ENCODE data around the gene ZCCHC17. TPM values are rescaled to one million over a fixed set of nuclear protein-coding genes. Genes with fewer than 3 reads are reported as not detected.

The ZCCHC17 gene
- total and polyA plus RNA-seq, 2 donors (not counting 3 experiments of a cell fraction or from before 2014, with no cell fraction given): 32.0 to 41.4 TPM

- TF ChIP-seq JUN (IDR thresholded peaks at IDR 0.05; ENCODE audit: borderline replicate concordance, insufficient read depth, insufficient read length, low read depth): no peak
- TF ChIP-seq POLR2AphosphoS5 (IDR thresholded peaks at IDR 0.05; ENCODE audit: insufficient read depth, low read depth, low read length): no peak
- no peak for TF ChIP-seq MYC (IDR thresholded peaks at IDR 0.05; ENCODE audit: low read depth, low read length)
- no peak for TF ChIP-seq MAX (IDR thresholded peaks at IDR 0.05; ENCODE audit: insufficient read depth, insufficient read length)
- no peak for TF ChIP-seq EZH2 (IDR thresholded peaks at IDR 0.05; ENCODE audit: borderline replicate concordance, low read depth, low read length, severe bottlenecking)
- TF ChIP-seq GATA2 (IDR thresholded peaks at IDR 0.05; ENCODE audit: insufficient read depth, insufficient read length, low read depth, low read length): no peak
- no peak for TF ChIP-seq POLR2A (IDR thresholded peaks at IDR 0.05; ENCODE audit: low read depth, low read length)
- no peak overlapping the region for H3K4me3 ChIP-seq (replicated peaks in 1 of 3; ENCODE audit: insufficient read depth in 1 of 3, low read depth in 1 of 3, low read length in 3 of 3)
- POLR2A ChIA-PET: no interaction called here
- DNase-seq (ENCODE audit: low read depth, low spot score) (no peak), FAIRE-seq (no peak)
- intact Hi-C loops (cut with micrococcal nuclease) (loop anchor here (10.0 kb wide), 3 partner anchors 215 to 385 kb away; partner anchors contain the start of gene HCRTR1), dilution Hi-C loops (cut with MboI; ENCODE audit: extremely low pct_ligation_motif_present, low sequenced_read_pairs) (no loop called here)
- H3K9ac ChIP-seq (replicated peaks; ENCODE audit: extremely low read depth, insufficient read depth, low read length): no peak overlapping the region
- no peak overlapping the region for H3K27ac ChIP-seq (ENCODE audit: insufficient read depth, low read depth, low read length)
- no peak overlapping the region for H2AFZ ChIP-seq (ENCODE audit: low read depth, low read length)
- H3K79me2 ChIP-seq (ENCODE audit: control insufficient read depth, insufficient read depth, low read length): no peaks in the 10 kb centered on the region
- H3K9me1 ChIP-seq (replicated peaks; ENCODE audit: control insufficient read depth, extremely low read depth, insufficient read depth, low read length): no peaks in the 10 kb centered on the region
- no TSS peak for BruUV-seq (replicated peaks)
- no peak overlapping the region for H3K4me2 ChIP-seq (ENCODE audit: insufficient read depth, low read length)
- no peaks in the 10 kb centered on the region for H4K20me1 ChIP-seq (replicated peaks; ENCODE audit: control insufficient read depth, extremely low read depth, insufficient read depth, low read length)
- no peaks in the 10 kb centered on the region for H3K27me3 ChIP-seq (ENCODE audit: control insufficient read depth in 2 of 2, insufficient read depth in 2 of 2, low read length in 2 of 2)
- H3K4me1 ChIP-seq (ENCODE audit: control insufficient read depth, extremely low read depth, insufficient read depth, low read length): no peaks in the 10 kb centered on the region
- H3K9me3 ChIP-seq (replicated peaks; ENCODE audit: control insufficient read depth, insufficient read depth, low read length): no peaks in the 10 kb centered on the region
- CTCF ChIA-PET: interaction anchor here (5.1 to 13.9 kb wide), 2 partner anchors 20 to 149 kb away, joined by 36 to 236 read pairs; partner anchors contain the start of gene SERINC2
- H3K36me3 ChIP-seq (ENCODE audit: control insufficient read depth in 2 of 2, extremely low read depth in 1 of 2, insufficient read depth in 2 of 2, low read length in 2 of 2): no peaks in the 10 kb centered on the region
These were observed 103.1 kb downstream of the ZCCHC17 start for GRCh38 chr1:31399976-31400375.

- Histone ChIP-seq H3K36me3 (ENCODE audit: control insufficient read depth in 2 of 2, extremely low read depth in 1 of 2, insufficient read depth in 2 of 2, low read length in 2 of 2) (no peaks in the 10 kb centered on the region), H3K79me2 (ENCODE audit: control insufficient read depth, insufficient read depth, low read length) (no peaks in the 10 kb centered on the region), H3K4me1 (ENCODE audit: control insufficient read depth, extremely low read depth, insufficient read depth, low read length) (no peaks in the 10 kb centered on the region), H3K27ac (ENCODE audit: insufficient read depth, low read depth, low read length) (no peak overlapping the region), H3K9ac (replicated peaks; ENCODE audit: extremely low read depth, insufficient read depth, low read length) (no peak overlapping the region), H3K4me2 (ENCODE audit: insufficient read depth, low read length) (no peak overlapping the region), H3K27me3 (ENCODE audit: control insufficient read depth in 2 of 2, insufficient read depth in 2 of 2, low read length in 2 of 2) (no peaks in the 10 kb centered on the region), H3K9me3 (replicated peaks; ENCODE audit: control insufficient read depth, insufficient read depth, low read length) (no peaks in the 10 kb centered on the region), H3K9me1 (replicated peaks; ENCODE audit: control insufficient read depth, extremely low read depth, insufficient read depth, low read length) (no peaks in the 10 kb centered on the region), H4K20me1 (replicated peaks; ENCODE audit: control insufficient read depth, extremely low read depth, insufficient read depth, low read length) (no peaks in the 10 kb centered on the region), H3K4me3 (replicated peaks in 1 of 3; ENCODE audit: insufficient read depth in 1 of 3, low read depth in 1 of 3, low read length in 3 of 3) (no peak overlapping the region), H2AFZ (ENCODE audit: low read depth, low read length) (no peak overlapping the region)
- intact Hi-C loops (cut with micrococcal nuclease) (no loop called here), dilution Hi-C loops (cut with MboI; ENCODE audit: extremely low pct_ligation_motif_present, low sequenced_read_pairs) (no loop called here)
- FAIRE-seq (no peak), DNase-seq (ENCODE audit: low read depth, low spot score) (no peak)
- BruUV-seq (replicated peaks): no TSS peak
- ChIA-PET CTCF (interaction anchor here (5.1 to 13.9 kb wide), 2 partner anchors 19 to 148 kb away, joined by 36 to 236 read pairs; partner anchors contain the start of gene SERINC2), POLR2A (no interaction called here)
- TF ChIP-seq EZH2 (IDR thresholded peaks at IDR 0.05; ENCODE audit: borderline replicate concordance, low read depth, low read length, severe bottlenecking): no peak
- no peak for TF ChIP-seq MAX (IDR thresholded peaks at IDR 0.05; ENCODE audit: insufficient read depth, insufficient read length)
- no peak for TF ChIP-seq GATA2 (IDR thresholded peaks at IDR 0.05; ENCODE audit: insufficient read depth, insufficient read length, low read depth, low read length)
- TF ChIP-seq FOS (IDR thresholded peaks at IDR 0.05; ENCODE audit: borderline replicate concordance, insufficient read depth, low read length): no peak
- no peak for TF ChIP-seq MYC (IDR thresholded peaks at IDR 0.05; ENCODE audit: low read depth, low read length)
- TF ChIP-seq POLR2AphosphoS5 (IDR thresholded peaks at IDR 0.05; ENCODE audit: insufficient read depth, low read depth, low read length): no peak
- TF ChIP-seq JUN (IDR thresholded peaks at IDR 0.05; ENCODE audit: borderline replicate concordance, insufficient read depth, insufficient read length, low read depth): no peak
- TF ChIP-seq CTCF (IDR thresholded peaks at IDR 0.05; ENCODE audit: extremely low read depth in 1 of 2, insufficient read depth in 1 of 2, low read depth in 1 of 2, low read length in 2 of 2): no peak
- TF ChIP-seq POLR2A (IDR thresholded peaks at IDR 0.05; ENCODE audit: low read depth, low read length): no peak
These were observed 103.6 kb downstream of the ZCCHC17 start for GRCh38 chr1:31400393-31400792.

Measured in endothelial cell of umbilical vein (primary cell).